ENCODE measurements around the gene COASY. TPM values are rescaled to one million over a fixed set of nuclear protein-coding genes. Genes with fewer than 3 reads are reported as not detected.

The COASY gene
- total RNA-seq, 2 experiments from 2014 or later: 59.5 to 60.9 TPM

- intact Hi-C loops (cut with micrococcal nuclease): no loop called here
- POLR2A ChIA-PET: interaction anchor here (1.4 to 7.8 kb wide), 3 partner anchors 9 to 106 kb away, joined by 3 to 61 read pairs (median 6); partner anchors contain the start of genes PSMC3IP, RETREG3 and TUBG1
- Mint-ChIP-seq H3K36me3 (ENCODE audit: low read depth) (peaks cover 63% of the 10 kb centered on the region), H3K27me3 (no peaks in the 10 kb centered on the region), H3K4me1 (ENCODE audit: low read depth) (peaks cover 46% of the 10 kb centered on the region), H3K9me3 (no peaks in the 10 kb centered on the region), H3K27ac (peak overlapping the region; percentile 93), H3K4me3 (peak overlapping the region; percentile 96)
- no peak for TF ChIP-seq CTCF (IDR thresholded peaks at IDR 0.05)
- DNase-seq (no peak), ATAC-seq (no peak)
- CTCF ChIA-PET: interaction anchor here (2.9 to 7.5 kb wide), 2 partner anchors 8 to 111 kb away, joined by 8 to 70 read pairs; partner anchors contain the start of gene PSMC3IP
Measured at GRCh38 chr17:42568341-42569111, 6.6 kb downstream of the COASY start.

- Mint-ChIP-seq H3K9me3 (no peaks in the 10 kb centered on the region), H3K36me3 (ENCODE audit: low read depth) (peaks cover 70% of the 10 kb centered on the region), H3K4me3 (no peak overlapping the region), H3K4me1 (ENCODE audit: low read depth) (peaks cover 49% of the 10 kb centered on the region), H3K27me3 (no peaks in the 10 kb centered on the region), H3K27ac (no peak overlapping the region)
- CTCF ChIA-PET: no interaction called here
- intact Hi-C loops (cut with micrococcal nuclease): no loop called here
- POLR2A ChIA-PET: interaction anchor here (0.6 to 1.3 kb wide), 2 partner anchors 14 to 39 kb away, joined by 4 to 5 read pairs; no protein-coding TSS in a partner anchor
- ATAC-seq (no peak), DNase-seq (no peak)
- TF ChIP-seq CTCF (IDR thresholded peaks at IDR 0.05): no peak
Measured at GRCh38 chr17:42571435-42572225, 9.7 kb downstream of the COASY start.

GRCh38 chr17:42573095-42573494, 11.1 kb downstream of the COASY start:
- intact Hi-C loops (cut with micrococcal nuclease): no loop called here
- no peak overlapping the region for H3K4me3 Mint-ChIP-seq
- no peak for DNase-seq
- ChIA-PET CTCF (interaction anchor here (2.1 kb wide), 1 partner anchor 24 kb away, joined by 7 read pairs; no protein-coding TSS in a partner anchor), POLR2A (interaction anchor here (0.9 to 1.0 kb wide), 2 partner anchors 110 to 124 kb away, joined by 3 read pairs; no protein-coding TSS in a partner anchor)
- H3K9me3 Mint-ChIP-seq: no peaks in the 10 kb centered on the region
- H3K4me1 Mint-ChIP-seq (ENCODE audit: low read depth): peaks cover 45% of the 10 kb centered on the region
- H3K27me3 Mint-ChIP-seq: no peaks in the 10 kb centered on the region
- H3K27ac Mint-ChIP-seq: peak overlapping the region; percentile 76
- no peak for TF ChIP-seq CTCF (IDR thresholded peaks at IDR 0.05)
- no peak for ATAC-seq
- H3K36me3 Mint-ChIP-seq (ENCODE audit: low read depth): peaks cover 69% of the 10 kb centered on the region

GRCh38 chr17:42574463-42574862, 12.5 kb downstream of the COASY start:
- H3K27ac Mint-ChIP-seq: peak overlapping the region; percentile 37
- no peak for TF ChIP-seq CTCF (IDR thresholded peaks at IDR 0.05)
- peaks cover 66% of the 10 kb centered on the region for H3K36me3 Mint-ChIP-seq (ENCODE audit: low read depth)
- intact Hi-C loops (cut with micrococcal nuclease): no loop called here
- H3K27me3 Mint-ChIP-seq: no peaks in the 10 kb centered on the region
- no peak for DNase-seq
- H3K9me3 Mint-ChIP-seq: no peaks in the 10 kb centered on the region
- no peak overlapping the region for H3K4me3 Mint-ChIP-seq
- POLR2A ChIA-PET: no interaction called here
- H3K4me1 Mint-ChIP-seq (ENCODE audit: low read depth): peaks cover 42% of the 10 kb centered on the region
- ATAC-seq: no peak
- CTCF ChIA-PET: interaction anchor here (1.5 to 5.0 kb wide), 3 partner anchors 9 to 189 kb away, joined by 4 to 70 read pairs (median 7); partner anchors contain the start of genes COASY and MLX
